Amniotic stem cell (primary cell): Measurements from ENCODE around the gene MTCL1.

Experiments used
- DNase-seq: peaks from one replicate; lab custom pipeline; 2025; lab: John Stamatoyannopoulos, UW

The MTCL1 gene

GRCh38 chr18:8771930-8772329, 66.6 kb downstream of the MTCL1 start:
- DNase-seq = no peak

GRCh38 chr18:8773980-8774379, 68.6 kb downstream of the MTCL1 start:
- no peak for DNase-seq

DNA sequence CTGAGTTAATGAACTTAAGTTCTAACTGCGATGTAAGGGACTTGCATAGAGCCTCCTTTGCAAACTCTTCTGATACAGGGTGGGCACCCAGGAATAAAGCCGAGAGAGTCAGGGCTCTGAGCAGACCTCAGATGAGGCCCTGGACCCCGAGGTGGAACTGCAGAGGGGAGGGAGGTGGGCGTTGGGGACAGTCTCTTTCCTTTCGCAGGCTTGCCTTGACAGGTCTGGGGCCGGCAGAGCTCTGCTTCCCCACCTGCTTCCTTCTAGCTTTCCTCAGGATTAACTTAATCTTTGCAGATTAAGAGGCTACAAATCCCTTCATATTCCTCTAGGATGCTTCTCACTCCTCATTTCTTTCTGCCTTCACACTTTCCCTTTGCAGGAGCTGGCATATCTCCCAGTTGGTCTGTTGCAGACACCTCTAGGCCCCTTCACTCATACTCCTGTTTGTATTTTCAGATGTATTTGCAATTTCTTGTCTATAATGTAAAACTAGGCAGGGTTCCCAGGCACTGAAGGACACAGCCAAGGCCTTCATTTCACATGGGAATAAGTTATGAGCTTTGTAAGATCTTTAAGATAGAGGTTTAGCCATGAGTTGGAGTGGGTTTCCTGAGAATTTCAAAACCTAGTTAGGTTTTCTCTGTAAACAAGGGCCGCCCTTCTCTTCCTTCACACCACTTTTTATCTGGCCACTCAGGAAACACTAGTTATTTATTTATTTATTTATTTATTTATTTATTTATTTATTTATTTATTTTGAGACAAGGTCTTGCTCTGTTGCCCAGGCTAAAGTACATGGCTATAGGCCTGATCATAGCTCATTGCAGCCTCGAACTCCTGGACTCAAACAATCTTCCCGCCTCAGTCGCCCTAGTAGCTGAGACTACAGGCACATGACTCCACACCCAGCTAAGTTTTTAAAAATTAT, 70.9 kb downstream of the MTCL1 start:
- no peak for DNase-seq

DNA sequence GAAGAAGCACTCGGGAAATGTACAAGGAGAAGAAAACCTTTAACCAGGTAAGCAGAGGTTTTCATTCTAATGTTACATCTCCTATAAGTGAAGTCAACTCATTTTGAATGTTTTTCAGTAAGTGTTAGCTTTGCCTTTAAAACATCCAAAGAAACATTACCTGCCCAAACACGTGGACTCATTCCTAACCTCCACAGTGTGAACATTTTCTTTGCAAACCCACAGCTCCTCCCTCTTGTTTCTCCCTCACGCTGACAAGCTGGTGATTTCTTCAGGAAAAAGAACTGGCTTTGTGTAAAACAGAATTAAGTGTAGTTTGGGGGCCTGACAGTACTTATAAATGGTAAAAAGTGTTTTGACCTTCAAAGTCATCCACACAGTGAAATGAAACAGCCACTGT, 72.5 kb downstream of the MTCL1 start:
- no peak for DNase-seq

DNA sequence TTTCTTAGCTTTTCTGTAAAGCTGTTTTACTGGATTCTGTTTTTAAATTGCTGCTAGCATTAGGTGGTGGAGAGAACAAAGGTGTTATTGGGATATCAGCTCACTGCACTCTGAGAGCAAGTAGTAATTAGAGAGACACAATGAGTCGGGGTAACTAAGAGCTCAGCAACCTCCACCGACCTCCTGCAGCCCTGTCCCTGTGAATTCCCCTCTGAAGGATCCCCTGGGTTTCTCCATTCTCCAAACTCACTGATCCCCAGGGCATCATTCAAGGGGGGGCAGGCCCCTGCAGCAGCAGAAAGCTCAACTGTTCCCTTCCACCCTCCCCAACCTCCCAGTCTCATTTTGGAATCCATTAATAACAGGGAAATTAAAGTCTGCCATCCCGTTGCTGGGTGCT, 73.0 kb downstream of the MTCL1 start:
- no peak for DNase-seq

GRCh38 chr18:8778824-8779223, 73.5 kb downstream of the MTCL1 start:
- no peak for DNase-seq

DNA sequence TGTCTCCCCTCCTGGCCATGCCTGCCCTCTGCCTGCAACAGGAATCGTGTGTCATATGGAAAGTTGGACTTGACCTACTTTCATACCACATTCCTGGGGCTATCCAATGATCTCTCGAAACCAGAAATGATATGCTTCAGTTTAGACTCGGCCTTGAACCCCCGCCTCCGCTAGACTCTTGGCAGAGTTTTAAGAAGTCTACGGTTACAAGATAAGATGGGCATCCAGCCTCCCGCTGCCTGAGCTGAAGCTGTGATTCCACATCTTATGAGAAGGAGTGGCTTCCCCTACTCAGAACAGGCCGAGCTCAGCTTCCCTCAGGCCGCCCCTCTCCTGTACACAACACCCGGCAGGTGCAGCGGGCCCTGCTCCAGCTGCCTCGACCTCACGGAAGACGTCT, 73.9 kb downstream of the MTCL1 start:
- no peak for DNase-seq

- no peak for DNase-seq
Measured at GRCh38 chr18:8780227-8780626, 74.9 kb downstream of the MTCL1 start.

GRCh38 chr18:8781671-8782070, 76.3 kb downstream of the MTCL1 start:
- no peak for DNase-seq

DNA sequence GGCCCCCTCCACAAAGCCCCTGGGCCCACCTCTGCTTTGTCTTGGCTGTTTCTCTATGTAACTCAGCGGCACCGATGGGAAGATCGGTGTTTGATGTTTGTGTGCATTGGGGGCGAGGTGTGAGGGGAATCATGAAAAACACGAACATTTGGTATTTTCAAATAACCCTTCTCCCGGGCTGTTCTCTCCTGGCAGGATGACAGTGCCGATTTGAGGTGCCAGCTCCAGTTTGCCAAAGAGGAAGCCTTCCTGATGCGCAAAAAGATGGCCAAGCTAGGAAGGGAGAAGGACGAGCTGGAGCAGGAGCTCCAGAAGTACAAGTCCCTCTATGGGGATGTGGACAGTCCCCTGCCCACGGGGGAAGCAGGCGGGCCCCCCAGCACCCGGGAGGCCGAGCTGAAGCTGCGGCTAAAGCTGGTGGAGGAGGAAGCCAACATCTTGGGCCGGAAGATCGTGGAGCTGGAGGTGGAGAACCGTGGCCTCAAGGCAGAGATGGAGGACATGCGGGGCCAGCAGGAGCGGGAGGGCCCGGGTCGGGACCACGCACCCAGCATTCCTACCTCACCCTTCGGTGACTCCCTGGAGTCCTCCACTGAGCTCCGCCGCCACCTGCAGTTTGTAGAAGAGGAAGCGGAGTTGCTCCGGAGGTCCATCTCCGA, 78.1 kb downstream of the MTCL1 start:
- DNase-seq = no peak

- DNase-seq = no peak
Measured at GRCh38 chr18:8783994-8784530, 78.7 kb downstream of the MTCL1 start.

GRCh38 chr18:8785261-8785660, 79.9 kb downstream of the MTCL1 start:
- DNase-seq = no peak

- DNase-seq = no peak
Measured at GRCh38 chr18:8785855-8786482, 80.6 kb downstream of the MTCL1 start.

GRCh38 chr18:8786483-8787370, 81.4 kb downstream of the MTCL1 start:
- DNase-seq = no peak

DNA sequence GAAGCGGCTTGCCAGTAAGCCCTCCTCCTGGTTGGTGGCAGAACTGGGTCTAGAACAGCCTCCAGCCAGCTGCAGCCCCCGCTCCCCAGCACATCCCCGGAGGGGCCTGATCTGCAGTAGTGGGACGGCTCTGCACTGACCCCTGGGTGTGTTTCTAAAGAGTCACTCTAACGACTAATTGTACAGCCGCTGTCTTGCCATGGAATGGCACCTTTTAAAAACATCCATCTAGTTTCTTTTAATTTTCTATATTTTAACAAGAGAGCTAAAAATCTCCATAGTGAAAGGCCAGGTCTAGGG, 82.0 kb downstream of the MTCL1 start:
- no peak for DNase-seq

- DNase-seq = no peak
Measured at GRCh38 chr18:8787794-8788193, 82.4 kb downstream of the MTCL1 start.

- no peak for DNase-seq
Measured at GRCh38 chr18:8788503-8789429, 83.4 kb downstream of the MTCL1 start.

GRCh38 chr18:8791171-8791651, 85.9 kb downstream of the MTCL1 start:
- no peak for DNase-seq

DNA sequence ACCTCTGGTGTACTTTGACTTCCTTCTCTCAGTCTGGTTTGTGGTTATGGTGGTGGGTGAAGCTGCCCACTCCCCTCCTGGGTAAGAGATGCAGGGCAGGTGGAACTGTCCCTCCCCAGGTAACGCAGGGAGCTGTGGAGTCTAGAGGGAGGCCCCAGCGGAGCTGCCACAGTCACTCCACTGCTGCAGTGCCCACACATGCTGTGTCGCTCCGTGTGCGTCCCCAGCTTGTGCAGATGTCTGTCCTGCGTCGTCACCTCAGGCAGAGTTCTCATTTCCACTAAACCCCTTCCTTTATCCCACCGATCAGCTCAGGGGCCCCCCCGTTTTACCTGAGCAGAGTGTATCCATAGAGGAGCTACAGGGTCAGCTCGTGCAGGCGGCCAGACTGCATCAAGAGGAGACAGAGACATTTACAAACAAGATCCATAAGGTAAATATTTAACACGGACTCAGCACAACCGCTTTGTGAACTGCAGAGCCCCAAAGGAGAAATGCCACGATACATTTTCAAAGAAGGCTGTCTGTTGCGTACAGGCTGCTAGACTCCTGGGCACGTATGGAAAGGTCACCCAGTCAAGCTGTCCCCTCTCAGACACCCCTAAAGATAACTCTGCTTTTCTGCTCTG, 87.4 kb downstream of the MTCL1 start:
- DNase-seq = no peak
